Fibroblast of skin of right biceps (primary cell): ENCODE measurements around the gene ZNF878.
A peak's percentile ranks its signal among the peaks of the same experiment; 100 is the strongest.
"Not testable (repeated sequence)": the region's sequence is repeated elsewhere in the genome, so short reads cannot be mapped to it uniquely, and the experiment has no call there.

Source experiments
- DNase-seq: peaks from one replicate; pipeline ENCODE4 v3.0.0-alpha.2; 2013

ZNF878 gene

DNA sequence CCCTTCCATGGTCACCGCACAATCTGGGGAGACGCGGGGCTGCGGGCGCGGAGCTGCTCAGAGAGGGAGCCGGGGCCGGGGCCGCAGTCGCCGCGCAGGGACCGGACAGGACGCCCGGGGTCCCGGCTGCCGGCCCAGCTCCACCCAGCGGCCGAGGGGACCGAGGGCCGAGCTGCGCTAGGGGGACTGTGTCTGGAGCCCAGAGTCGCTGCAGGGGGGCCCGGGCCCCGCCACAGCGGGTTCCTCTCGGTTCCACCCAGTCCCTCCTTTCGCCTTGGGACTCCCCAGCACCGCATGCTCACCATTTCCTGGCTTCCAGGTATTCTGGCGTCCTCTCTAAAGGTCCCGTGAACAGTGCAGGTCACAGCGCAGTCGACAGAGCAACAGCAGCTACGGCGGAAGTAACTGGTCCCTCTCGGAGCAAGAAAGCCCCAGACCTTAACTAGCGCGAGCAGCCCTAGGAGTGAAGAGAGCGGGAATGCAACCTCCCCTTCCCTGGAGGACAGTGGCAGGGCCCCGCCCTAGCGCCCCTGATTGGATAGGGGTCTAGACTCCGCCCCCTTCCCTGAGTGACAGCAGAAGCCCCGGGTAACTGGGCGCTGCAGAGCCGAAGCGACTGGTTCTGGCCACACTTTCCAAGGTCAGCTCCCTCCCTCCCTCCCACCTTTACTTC, at the start of gene ZNF878:
ZNF878 (minus strand) TSS at position 465 of the 673 bp plus-strand sequence; CDS start at position 305, 160 bp downstream.
- DNase-seq: peak; percentile 89

DNA sequence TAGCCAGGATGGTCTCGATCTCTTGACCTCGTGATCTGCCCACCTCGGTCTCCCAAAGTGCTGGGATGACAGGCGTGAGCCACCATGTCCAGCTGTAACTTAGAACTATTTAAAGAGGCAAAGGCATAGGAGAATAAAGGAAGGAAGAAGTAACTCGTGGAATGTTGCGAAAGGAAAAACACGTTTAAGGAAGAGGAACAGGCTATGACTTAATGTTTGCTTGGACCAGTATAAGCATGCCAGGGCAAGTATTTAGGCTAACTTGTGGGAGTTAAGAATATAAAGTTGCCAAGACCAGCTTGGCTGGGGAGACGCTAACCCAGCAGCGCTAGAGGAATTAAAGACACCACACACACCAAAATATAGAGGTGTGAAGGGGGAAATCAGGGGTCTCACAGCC, 45.3 kb upstream of the ZNF878 start:
- no peak for DNase-seq

DNA sequence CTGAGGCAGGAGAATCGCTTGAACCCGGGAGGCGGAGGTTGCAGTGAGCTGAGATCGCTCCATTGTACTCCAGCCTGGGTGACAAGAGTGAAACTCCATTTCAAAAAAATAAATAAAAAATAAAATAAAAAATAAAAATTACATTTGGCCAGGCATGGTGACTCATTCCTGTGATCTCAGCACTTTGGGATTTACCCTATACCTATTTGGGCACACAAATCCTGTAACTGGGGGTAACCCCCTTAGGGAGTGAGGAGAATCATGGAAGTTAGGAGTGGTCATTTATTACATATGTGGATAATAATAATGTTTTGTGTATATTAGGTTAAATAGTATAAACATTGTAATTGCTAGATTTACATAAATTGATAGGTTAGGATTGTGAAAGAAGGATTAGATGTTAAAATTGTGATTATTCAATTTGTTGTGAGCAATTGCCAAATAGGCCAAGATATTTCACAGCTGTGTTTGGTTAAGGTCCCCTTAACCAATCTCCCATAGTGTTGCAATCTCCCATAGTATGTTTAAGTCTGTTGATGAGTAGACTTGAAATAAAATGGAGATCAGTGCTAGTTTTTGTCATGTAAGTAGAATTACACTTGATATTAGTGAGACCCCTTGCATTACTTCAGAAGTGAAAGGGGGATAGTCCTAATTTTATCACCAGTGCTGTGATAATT, 42.5 kb upstream of the ZNF878 start:
- DNase-seq: peak; percentile 15

DNA sequence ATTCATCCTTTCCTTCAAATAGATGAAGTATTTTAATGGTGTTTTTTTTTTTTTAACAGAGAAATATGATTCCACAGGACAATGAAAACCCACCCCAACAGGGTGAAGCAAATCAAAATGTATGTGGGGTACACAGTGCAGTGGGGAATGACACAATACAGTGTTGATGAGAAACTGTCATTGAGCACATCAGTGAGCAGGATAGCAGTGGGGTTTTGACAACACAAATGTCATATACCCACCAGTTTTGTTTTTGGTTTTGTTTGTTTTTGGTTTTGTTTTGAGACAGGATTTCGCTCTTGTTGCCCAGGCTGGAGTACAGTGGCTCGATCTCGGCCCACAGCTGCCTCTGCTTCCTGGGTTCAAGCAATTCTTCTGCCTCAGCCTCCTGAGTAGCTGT, 41.0 kb upstream of the ZNF878 start:
- no peak for DNase-seq

DNA sequence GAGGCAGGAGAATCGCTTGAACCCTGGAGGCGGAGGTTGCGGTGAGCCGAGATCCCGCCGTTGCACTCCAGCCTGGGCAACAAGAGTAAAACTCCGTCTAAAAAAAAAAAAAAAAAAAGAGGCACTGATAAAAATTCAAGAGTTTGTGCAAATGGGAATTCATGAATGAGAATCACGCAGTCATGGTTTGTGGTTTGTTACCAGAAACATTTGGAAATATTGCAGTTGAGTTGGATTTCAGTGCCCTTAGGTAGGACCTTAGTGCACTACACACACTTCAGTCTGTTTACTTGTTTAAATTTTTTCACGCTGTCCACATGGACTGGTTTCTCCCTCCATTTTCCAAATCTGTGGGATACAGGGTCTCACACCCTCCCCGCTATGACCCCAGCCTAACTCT, 40.2 kb upstream of the ZNF878 start:
- peak; percentile 7 for DNase-seq

DNA sequence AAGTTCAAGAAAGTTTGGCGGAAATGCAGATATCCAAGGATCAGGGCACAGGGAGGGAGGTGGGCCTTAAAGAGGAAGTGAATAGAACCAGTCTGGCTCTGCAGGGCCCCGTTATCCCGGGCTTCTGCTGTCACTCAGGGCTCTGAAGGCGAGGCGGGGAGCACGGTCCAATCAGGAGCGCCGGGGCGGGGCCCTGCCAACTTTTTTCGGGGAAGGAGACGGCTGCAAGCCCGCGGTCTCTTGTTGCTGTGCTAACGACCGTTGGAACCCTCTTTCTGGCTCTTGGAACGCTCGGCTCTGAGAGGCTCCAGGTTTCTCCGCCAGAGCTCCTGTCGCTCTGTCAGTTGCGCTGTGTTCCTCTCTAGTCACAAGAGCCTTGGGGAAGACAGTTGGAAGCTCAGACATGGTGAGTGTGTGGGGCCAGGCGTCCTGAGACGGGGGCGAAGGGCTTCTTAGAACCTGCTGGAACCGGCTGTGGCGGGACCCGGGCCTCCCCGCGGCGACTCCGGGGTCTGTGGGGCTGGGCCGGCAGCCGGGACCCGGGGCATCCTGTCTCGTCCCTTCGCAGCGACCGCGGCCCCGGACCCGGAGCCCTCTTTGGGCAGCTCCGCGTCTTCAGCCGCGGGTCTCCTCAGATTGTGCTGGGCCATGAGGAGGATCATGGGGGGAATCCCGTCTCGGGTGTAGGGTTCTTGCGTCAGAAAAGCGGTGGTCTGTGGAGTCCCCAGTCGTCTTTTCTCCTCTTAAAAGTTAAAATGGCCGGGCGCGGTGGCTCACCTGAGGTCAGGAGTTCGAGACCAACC, 39.5 kb upstream of the ZNF878 start:
- peak; percentile 93 for DNase-seq

DNA sequence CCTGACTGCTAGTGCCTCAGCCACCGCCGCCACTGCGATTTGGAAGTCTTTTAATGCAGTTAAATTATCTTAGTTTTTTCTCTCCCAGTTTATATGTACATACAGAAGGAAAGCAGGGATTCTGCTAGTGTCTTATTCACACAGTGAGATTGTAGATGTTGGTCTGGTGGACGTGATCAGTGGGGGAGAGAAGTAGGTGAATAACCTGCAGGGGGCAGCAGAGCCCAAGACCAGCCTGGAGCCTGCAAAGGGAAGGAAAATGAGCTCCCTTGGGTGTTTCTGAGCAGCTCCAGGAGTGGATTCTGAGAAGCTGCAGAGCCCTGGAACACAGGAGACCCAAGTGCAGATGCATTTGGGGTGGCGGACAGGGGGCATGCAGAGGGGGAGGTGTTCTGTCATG, 38.0 kb upstream of the ZNF878 start:
- peak; percentile 46 for DNase-seq

DNA sequence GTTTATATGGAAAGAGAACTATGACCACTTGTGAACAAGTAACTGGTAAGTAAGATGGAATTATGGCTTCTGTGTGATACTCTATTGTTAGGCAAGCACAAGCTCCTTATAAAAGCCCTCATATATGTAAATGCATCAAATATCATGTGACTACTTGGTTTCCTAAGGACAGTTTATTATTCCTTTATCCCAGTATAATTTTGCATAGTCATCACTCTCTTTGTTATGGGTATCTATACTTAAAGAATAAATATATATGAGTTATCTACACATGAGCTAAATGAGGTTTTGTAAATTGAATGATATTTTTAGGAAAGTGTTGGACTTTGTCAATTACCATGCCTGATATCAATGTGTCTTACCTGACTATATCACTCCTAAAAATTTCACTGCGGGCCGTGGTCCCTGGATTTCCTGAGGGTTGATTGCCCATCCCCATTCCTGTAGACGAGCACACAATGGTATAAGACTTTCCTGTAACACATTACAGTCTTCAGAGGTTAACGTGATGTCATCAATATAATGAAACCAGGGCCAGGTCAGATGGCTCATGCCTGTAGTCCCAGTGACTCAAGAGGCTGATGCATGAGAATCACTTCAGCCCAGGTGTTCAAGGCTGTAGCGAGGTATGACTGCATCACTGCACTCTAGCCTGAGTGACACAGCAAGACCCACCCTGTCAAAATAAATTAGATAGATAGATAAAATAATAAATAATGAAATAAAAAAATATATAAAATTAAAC, 32.5 kb upstream of the ZNF878 start:
- no peak for DNase-seq

DNA sequence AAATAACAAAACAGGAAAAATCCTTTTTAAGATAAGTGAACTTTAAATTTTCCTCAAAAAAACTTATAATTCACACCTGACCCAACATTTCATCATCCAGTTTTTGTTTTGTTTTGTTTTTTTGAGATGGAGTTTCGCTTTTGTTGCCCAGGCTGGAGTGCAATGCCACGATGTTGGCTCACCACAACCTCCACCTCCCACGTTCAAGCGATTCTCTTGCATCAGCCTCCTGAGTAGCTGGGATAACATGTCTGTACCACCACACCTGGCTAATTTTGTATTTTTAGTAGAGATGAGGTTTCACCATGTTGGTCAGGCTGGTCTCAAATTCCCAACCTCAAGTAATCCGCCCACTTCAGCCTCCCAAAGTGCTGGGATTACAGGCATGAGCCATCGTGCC, 30.6 kb upstream of the ZNF878 start:
- not testable (repeated sequence) for DNase-seq

DNA sequence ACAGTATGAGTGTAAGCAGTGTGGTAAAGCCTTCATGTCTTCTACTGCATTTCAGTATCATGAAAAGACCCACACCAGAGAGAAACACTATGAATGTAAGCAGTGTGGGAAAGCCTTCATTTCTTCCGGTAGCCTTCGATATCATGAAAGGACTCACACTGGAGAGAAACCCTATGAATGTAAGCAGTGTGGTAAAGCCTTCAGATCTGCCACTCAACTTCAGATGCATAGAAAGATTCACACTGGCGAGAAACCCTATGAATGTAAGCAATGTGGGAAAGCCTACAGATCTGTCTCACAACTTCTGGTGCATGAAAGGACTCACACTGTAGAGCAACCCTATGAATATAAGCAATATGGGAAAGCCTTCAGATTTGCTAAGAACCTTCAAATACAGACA, 24.6 kb upstream of the ZNF878 start:
- no peak for DNase-seq

DNA sequence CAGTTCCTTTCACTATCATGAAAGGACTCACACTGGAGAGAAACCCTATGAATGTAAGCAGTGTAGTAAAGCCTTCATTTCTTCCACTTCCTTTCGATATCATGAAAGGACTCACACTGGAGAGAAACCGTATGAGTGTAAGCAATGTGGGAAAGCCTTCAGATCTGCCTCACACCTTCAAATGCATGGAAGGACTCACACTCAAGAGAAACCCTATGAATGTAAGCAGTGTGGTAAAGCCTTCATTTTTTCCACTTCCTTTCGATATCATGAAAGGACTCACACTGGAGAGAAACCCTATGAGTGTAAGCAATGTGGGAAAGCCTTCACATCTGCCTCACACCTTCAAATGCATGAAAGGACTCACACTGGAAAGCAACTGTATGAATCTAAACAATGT, 23.6 kb upstream of the ZNF878 start:
- not testable (repeated sequence) for DNase-seq

DNA sequence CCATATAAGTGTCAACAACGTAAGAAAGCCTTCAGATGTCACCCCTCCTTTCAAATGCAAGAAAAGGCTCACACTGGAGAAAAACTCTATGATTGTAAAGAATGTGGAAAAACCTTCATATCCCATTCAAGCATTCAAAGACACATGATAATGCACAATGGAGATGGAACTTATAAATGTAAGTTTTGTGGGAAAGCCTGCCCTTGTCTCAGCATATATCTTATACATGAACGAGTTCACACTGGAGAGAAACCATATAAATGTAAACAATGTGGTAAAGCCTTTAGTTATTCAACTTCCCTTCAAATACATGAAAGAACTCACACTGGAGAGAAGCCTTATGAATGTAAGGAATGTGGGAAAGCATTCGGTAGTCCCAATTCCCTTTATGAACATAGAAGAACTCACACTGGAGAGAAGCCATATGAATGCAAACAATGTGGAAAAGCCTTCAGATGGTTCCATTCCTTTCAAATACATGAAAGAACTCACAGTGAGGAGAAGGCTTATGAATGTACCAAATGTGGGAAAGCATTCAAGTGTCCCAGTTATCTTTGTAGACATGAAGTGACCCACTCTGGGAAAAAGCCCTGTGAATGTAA, 22.9 kb upstream of the ZNF878 start:
- DNase-seq: no peak

DNA sequence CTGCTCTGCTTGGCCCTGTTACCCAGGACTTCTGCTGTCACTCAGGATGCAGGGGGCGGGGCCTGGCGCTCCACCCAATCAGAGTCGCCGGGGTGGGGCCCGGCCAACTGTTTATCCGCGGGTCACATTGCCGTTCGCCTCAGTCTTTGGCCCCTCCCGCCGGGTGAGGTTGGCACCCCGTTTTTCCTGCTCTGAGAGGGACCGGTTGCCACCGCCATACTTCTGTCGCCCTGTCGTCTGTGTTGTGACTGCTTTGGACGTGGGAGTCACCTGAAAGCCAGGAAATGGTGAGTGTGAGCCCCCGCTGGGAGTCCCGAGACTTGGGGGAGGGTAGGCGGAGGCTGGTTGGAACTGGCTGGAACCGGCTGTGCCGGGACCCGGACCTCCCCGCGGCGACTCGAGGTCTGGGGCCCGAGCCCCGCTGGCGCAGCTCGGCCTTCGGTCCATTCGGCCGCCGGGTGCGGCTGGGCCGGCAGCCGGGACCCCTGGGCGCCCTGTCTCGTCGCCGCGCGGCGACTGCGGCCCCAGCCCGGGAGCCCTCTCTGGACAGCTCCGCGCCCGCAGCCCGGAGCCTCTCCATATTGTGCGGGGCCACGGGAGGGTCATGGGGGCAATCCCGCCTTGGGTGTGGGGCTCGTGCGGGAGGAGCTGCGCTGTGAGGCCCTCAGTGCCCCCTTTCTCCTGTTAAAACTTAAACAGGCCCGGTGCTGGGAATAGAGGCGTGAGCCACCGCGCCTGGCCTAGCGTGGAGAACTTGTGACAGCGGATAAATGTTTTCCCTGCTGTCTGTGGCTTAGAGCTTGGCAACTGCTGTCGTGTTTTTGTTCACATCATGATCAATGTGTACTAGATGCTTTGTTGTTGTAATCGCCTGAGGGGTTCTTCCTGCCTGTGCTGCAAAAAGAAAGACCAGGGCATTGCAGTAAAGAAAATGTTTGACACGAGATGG, 12.1 kb upstream of the ZNF878 start, which contains the start of gene ZNF844:
ZNF844 (plus strand) TSS at position 142 of the 949 bp plus-strand sequence; CDS start at position 285, 143 bp downstream.
- peak; percentile 81 for DNase-seq

DNA sequence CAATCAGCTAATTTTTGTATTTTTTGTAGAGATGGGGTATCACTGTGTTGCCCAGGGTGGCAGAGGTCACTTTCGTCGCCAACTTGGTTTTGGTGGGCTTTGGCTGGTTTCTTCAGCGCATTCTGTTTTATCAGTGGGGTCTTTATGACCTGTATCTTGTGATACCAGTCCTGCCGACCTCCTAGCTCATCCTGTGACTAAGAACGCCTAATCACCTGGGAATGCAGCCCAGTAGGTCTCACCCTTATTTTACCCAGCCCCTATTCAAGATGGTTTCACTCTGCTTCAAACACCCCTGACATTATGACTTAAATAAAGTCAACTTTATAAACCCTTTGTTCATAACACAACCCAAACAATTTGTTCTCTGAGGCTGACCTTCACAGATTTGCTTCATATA, 3.0 kb upstream of the ZNF878 start:
- no peak for DNase-seq

DNA sequence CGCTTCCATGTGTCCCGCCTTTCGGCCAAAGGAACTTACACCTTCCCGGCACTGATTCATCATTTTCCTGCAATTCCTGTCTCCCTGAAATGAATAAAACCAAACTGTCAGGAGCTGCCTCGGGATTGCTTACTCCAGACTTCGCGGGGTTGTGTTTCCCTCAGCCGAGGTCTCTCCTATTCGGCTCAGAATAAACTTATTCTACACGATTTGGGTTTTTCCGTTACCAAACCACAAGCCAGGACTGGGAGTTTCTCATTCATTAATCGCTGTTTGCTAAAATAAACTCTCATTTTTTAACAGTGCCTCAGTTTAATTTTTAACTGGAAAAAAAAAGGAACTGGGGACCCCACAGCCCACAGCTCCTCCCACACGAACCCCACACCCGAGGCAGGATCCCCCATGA, 667 bp downstream of the ZNF878 start:
- peak; percentile 34 for DNase-seq

DNA sequence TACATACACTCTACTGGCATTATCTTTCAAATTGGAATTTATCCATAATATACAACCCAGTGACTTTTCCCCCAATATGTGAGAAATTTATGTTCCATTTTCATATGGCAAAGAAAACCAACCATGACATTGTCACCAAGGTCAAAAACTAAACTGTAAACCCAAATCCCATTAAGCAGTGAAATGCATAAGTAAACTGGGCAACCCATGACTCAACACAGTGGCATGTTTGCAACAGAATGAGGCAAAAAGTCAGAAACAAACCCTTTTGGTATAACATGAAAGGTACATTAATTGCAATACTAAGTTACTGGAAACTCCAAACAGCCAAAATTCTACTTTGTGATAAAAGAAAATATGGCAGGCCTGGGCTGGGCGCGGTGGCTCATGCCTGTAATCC, 4.9 kb downstream of the ZNF878 start:
- DNase-seq: no peak

DNA sequence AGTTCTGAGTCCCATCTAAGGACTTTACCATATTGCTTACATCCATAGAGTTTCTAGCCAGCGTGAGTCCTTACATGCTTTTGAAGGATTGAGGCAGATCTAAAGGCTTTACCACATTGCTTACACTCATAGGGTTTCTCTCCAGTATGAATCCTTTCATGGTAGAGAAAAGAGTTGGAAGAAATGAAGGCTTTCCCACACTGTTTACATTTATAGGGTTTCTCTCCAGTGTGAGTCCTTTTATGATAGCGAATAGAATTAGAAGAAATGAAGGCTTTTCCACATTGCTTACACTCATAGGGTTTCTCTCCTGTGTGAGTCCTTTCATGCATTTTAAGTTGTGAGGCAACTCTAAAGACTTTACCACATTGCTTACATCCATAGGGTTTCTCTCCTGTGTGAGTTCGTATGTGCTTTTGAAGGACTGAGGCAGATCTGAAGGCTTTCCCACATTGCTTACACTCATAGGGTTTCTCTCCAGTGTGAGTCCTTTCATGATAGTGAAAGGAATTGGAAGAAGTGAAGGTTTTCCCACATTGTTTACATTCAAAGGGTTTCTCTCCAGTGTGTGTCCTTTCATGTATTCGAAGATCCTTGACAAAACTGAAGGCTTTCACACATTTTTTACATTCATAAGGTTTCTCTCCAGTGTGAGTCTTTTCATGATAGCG, 8.9 kb downstream of the ZNF878 start:
- DNase-seq: no peak

DNA sequence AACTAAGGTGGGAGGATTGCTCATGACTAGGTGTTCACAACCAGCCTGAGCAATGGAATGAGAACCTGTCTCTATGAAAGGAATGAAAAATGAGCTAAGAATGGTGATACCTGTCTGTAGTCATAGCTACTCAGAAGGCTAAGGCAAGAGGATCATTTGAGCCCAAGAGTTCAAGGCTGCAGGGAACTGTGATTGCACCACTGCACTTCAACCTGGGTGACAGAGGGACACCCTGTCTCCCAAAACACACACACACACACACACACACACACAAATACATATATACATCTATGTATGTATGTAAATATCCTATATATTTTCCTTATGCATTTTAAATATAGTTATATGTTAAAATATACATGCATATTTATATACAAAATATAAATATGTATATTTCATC, 9.9 kb downstream of the ZNF878 start:
- DNase-seq: no peak

DNA sequence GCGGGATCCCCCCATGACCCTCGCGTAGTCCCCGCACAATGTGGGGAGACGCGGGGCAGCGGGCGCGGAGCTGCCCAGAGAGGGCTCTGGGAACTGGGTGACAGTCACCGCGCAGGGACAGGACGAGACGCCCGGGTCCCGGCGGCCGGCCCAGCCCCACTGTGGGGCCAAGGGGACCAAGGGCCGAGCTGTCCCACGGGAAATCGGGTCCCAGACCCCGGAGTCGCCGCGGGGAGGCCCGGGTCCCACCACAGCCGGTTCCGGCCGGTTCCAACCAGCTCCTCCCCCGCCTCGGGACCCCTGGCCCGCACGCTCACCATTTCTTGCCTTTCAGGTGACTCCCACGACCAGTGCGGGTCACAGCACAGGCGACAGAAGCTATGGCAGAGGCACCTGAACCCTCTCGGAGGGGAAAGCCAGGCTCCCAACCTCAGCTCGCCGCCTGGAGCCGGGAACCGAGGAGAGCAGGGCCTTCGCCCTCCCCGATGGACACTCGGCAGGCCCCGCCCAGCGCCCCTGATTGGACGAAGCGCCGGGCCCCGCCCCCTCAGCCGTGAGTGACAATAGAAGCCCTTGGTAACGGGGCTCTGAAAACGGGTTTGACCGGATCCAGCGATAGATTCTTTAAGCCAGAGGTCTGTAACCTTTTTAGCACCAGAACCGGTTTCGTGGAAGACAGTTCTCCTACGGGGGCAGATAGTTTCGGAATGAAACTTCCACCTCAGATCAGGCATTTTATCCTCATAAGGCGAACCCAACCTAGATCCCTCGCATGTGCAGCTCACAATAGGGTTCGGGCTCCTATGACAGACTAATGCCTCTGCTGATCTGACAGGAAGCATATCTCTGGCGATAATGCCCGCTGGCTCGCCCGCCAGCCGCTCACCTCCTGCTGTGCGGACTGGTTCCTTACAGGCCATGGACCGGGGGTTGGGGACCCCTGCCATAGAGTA, 17.3 kb downstream of the ZNF878 start, which contains the start of gene ZNF433:
ZNF433 (minus strand) TSS at position 460 of the 953 bp plus-strand sequence; CDS start at position 320, 140 bp downstream.
- peak; percentile 84 for DNase-seq
